HepG2 (cell line): Measurements from ENCODE around the gene MAP2K7. TPM values are rescaled to one million over a fixed set of nuclear protein-coding genes. Genes with fewer than 3 reads are reported as not detected.

ENCODE experiments used
- CBFB ChIP-seq: sonication (generic); formaldehyde crosslinking; IDR thresholded peaks from 2 replicates; pipeline ENCODE4 v1.4.0; 2020; ENCODE audit warnings: missing genetic modification reagents
- CREB3 ChIP-seq: sonication (generic); formaldehyde crosslinking; IDR thresholded peaks from 2 replicates; pipeline ENCODE4 v1.5.0; 2020; ENCODE audit warnings: missing genetic modification reagents
- ELF3 ChIP-seq: IDR thresholded peaks from 2 replicates; pipeline ENCODE4 v1.6.1; 2016; ENCODE audit warnings: missing genetic modification reagents, missing compliant biosample characterization
- HDAC2 ChIP-seq: sonication (generic); formaldehyde crosslinking; IDR thresholded peaks from 2 replicates; pipeline ENCODE4 v1.4.0; 2020; ENCODE audit warnings: missing genetic modification reagents
- KLF13 ChIP-seq: sonication (generic); formaldehyde crosslinking; IDR thresholded peaks from 2 replicates; pipeline ENCODE4 v1.4.0; 2020; ENCODE audit warnings: mild to moderate bottlenecking, missing genetic modification reagents
- NCOA5 ChIP-seq: sonication (generic); formaldehyde crosslinking; IDR thresholded peaks from 2 replicates; pipeline ENCODE4 v1.4.0; 2020; ENCODE audit warnings: missing genetic modification reagents
- NR2C2 ChIP-seq: sonication (generic); formaldehyde crosslinking; IDR thresholded peaks from 2 replicates; pipeline ENCODE4 v1.4.0; 2020; ENCODE audit warnings: missing genetic modification reagents, mild to moderate bottlenecking, moderate library complexity, borderline replicate concordance
- PCBP2 ChIP-seq: fragments of 200-400 bp; formaldehyde crosslinking; optimal IDR thresholded peaks from 2 replicates; pipeline ENCODE3; 2018; ENCODE audit warnings: low read length, low read depth; ENCODE audit not compliant: poor library complexity, severe bottlenecking
- PHB2 ChIP-seq: fragments of 450-650 bp; IDR thresholded peaks from 2 replicates; pipeline ENCODE4 v1.6.1; 2018; ENCODE audit not compliant: partially characterized antibody
- PHF21A ChIP-seq: sonication (generic); formaldehyde crosslinking; IDR thresholded peaks from 2 replicates; pipeline ENCODE4 v1.5.0; 2020; ENCODE audit warnings: mild to moderate bottlenecking, missing genetic modification reagents
- TBX3 ChIP-seq: fragments of 450-650 bp; IDR thresholded peaks from 2 replicates; pipeline ENCODE4 v1.6.1; 2017; ENCODE audit warnings: antibody characterized with exemption, mild to moderate bottlenecking, inconsistent platforms, borderline replicate concordance
- TERF1 ChIP-seq: sonication (generic); formaldehyde crosslinking; IDR thresholded peaks from 2 replicates; pipeline ENCODE4 v1.8.0; 2022; ENCODE audit warnings: mild to moderate bottlenecking, missing genetic modification reagents, moderate library complexity
- ZIK1 ChIP-seq: sonication (generic); formaldehyde crosslinking; IDR thresholded peaks from 2 replicates; pipeline ENCODE4 v1.5.0; 2020; ENCODE audit warnings: mild to moderate bottlenecking, low read depth, missing genetic modification reagents, borderline replicate concordance
- ZNF367 ChIP-seq: sonication (generic); formaldehyde crosslinking; IDR thresholded peaks from 2 replicates; pipeline ENCODE4 v1.4.0; 2020; ENCODE audit warnings: missing genetic modification reagents, borderline replicate concordance
- ZNF407 ChIP-seq: sonication (generic); formaldehyde crosslinking; IDR thresholded peaks from one replicate; pipeline ENCODE4 v1.5.1; 2020; ENCODE audit warnings: mild to moderate bottlenecking, missing genetic modification reagents; ENCODE audit errors: not compliant biosample characterization
- ZNF558 ChIP-seq: sonication (generic); formaldehyde crosslinking; IDR thresholded peaks from 2 replicates; pipeline ENCODE4 v1.9.0; 2022; ENCODE audit warnings: mild to moderate bottlenecking, missing genetic modification reagents, borderline replicate concordance
- ZNF619 ChIP-seq: sonication (generic); formaldehyde crosslinking; IDR thresholded peaks from 2 replicates; pipeline ENCODE4 v1.4.0; 2020; ENCODE audit warnings: mild to moderate bottlenecking, missing genetic modification reagents
- ZNF670 ChIP-seq: sonication (generic); formaldehyde crosslinking; IDR thresholded peaks from 2 replicates; pipeline ENCODE4 v1.8.0; 2022; ENCODE audit warnings: mild to moderate bottlenecking, missing genetic modification reagents, borderline replicate concordance
- ZNF850 ChIP-seq: sonication (generic); formaldehyde crosslinking; conservative IDR thresholded peaks from 2 replicates; pipeline ENCODE4 v1.9.0; 2021; ENCODE audit warnings: mild to moderate bottlenecking, missing genetic modification reagents
- polyA plus RNA-seq, 8 experiments: library from polyadenylated mRNA; depleted of rRNA in 3 of 8; stranded (reverse) in 7 of 8; unstranded in 1 of 8; fragments of >200 nt; fragmentation: Illumina TruSeq in 4 of 8; extraction: Trizol in 4 of 8; gene quantifications; 2 replicates each; pipeline versions ENCODE4 v1.2.1 to v1.2.3, GENCODE V29; 2011 to 2016; ENCODE audit warnings: low read depth in 4 of 8, missing spikeins in 1 of 8, mixed read lengths in 1 of 8; ENCODE audit not compliant: insufficient read depth in 1 of 8
- total RNA-seq, 5 experiments: library from RNA; depleted of rRNA; stranded (reverse); fragments of >200 nt; fragmentation: Illumina TruSeq; extraction: Trizol; gene quantifications; 2 replicates each; pipeline ENCODE4 v1.2.3, GENCODE V29; 2016; ENCODE audit warnings: low read depth in 1 of 5

The MAP2K7 gene
- total and polyA plus RNA-seq, 2 of the 13 experiments (the other 11 are each of a cell fraction or from before 2014, with no cell fraction given) = 9.0 to 10.8 TPM

GRCh38 chr19:7918615-7919421 lies 15.1 kb downstream of the MAP2K7 start (continued):
- TF ChIP-seq CREB3 (CRISPR knock-in tag) (no peak), ZNF558 (peak; percentile 68; the same call in 1 of the 2 replicates), ZNF407 (CRISPR knock-in tag) (peak; percentile 31), ZNF619 (no peak), TBX3 (no peak), ZIK1 (CRISPR knock-in tag) (no peak), NR2C2 (peak; percentile 40; the same call in 1 of the 2 replicates), HDAC2 (CRISPR knock-in tag) (peak; percentile 35), ELF3 (CRISPR knock-in tag) (no peak), ZNF367 (CRISPR knock-in tag) (no peak), ZNF670 (no peak), NCOA5 (CRISPR knock-in tag) (no peak), KLF13 (CRISPR knock-in tag) (no peak), TERF1 (no peak), ZNF850 (CRISPR knock-in tag) (no peak), PCBP2 (no peak), PHB2 (no peak), CBFB (CRISPR knock-in tag) (no peak), PHF21A (CRISPR knock-in tag) (peak; percentile 66; the same call in 1 of the 2 replicates)
